NK-92 treated with Interleukin-12 subunit alpha and Interleukin-12 subunit beta, amount 100 ng/mL, for 24 hours (cell line): ENCODE measurements around the gene CCDC9B.
A peak's percentile ranks its signal among the peaks of the same experiment; 100 is the strongest.

Experiments
- DNase-seq: peaks from one replicate; lab custom pipeline; 2025; lab: John Stamatoyannopoulos, UW

The CCDC9B gene

GRCh38 chr15:40345225-40345866 lies 4.6 kb upstream of the CCDC9B start:
- DNase-seq: no peak

GRCh38 chr15:40344631-40345120 lies 3.9 kb upstream of the CCDC9B start:
- DNase-seq: peak; percentile 41

GRCh38 chr15:40344217-40344616 lies 3.5 kb upstream of the CCDC9B start:
- DNase-seq: no peak

DNA sequence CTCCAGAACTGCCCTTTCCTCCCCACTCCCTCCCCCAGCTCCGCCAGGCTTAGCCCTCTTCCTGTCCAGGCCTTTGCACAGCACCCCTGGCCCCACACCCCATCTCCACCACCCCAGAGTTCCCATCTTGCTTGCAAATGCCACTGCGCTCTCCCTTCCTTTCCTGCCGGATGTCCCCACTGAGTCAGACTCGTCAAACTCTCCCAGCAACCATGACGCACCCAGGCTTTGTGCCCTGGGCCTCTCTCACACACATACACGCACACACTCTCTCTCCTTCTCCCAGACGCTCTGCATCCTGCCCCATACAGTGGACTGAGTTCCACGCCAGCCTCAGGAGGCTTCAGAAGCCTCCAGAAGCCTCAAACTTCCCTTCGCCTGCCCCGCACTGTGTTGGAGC lies 2.8 kb upstream of the CCDC9B start:
- no peak for DNase-seq

DNA sequence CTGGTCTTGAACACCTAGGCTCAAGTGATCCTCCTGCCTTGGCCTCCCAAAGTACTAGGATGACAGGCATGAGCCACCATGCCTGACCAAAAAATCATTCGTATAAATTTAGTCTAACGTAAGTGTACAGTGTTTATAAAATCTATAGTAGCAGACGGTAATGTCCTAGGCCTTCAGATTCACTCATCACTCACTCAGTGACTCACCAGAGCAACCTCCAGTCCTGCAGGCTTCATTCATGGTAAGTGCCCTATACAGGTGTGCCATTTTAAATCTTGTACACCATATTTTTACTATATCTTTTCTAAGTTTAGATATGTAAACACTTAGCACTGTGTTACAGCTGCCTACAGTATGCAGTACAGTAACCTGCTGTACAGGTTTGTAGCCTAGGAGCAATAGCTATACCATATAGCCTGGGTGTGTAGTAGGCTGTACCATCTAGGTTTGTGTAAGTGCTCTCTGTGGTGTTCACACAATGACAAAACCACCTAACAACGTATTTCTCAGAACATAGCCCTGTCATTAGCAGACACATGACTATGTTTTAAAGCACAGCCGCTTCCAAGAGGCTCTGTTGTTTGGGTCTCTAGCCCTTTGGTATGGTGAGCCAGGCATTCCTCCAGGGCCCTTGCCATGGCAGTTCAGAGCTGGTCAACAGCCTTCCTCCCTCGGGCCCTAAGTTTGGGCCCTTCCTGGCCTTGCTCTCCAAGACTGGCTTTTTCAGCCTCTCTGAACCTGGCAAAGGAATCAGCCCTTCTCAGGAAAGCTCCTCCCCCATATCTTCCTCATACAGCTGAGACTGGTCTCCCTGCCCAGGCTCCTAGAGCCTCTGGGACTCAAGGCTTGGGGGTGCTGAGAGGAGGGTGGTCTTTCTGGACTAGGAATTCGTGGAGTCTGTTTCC lies 1.9 kb upstream of the CCDC9B start:
- DNase-seq: no peak

DNA sequence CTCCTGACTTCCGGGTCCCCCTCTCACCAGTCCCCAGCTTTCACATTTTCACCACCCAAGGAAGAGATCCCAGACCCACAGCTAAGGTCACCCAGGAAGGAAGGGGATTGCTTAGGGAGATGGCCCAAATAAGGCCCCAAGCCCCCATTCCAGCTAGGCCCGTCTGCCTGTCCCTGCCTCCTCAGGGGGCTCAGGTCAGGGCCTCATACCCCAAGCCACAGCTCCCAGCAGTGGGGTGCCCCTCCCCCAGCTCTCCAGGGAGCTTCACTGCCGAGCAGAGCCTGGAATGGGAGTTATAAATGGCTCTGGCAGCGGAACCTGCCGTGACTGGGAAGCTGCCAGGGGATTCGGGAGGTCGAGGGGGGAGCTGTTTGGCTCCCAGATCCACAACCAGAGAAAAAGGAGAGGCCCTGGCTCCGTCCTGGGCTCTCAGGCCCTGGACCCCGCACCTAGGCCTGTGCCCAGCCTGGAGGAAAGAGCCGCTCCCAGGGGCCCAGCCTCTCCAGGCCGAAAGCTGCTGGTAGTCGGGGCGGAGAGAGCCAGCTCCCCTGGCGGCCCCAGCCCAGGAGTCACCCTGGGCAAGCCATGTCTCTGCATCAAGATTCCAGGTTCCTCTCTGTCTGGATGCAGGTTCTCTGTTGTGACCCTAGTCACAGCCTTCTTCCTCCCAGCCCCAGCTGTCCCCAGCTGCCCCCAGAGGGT lies 550 bp downstream of the CCDC9B start:
- no peak for DNase-seq

GRCh38 chr15:40339621-40339945 lies 1.2 kb downstream of the CCDC9B start:
- DNase-seq: no peak

GRCh38 chr15:40338921-40339620 lies 1.7 kb downstream of the CCDC9B start:
- no peak for DNase-seq

GRCh38 chr15:40338041-40338657 lies 2.6 kb downstream of the CCDC9B start:
- peak; percentile 66 for DNase-seq

GRCh38 chr15:40337597-40337996 lies 3.1 kb downstream of the CCDC9B start:
- DNase-seq: no peak

GRCh38 chr15:40336744-40337122 lies 4.0 kb downstream of the CCDC9B start:
- no peak for DNase-seq

DNA sequence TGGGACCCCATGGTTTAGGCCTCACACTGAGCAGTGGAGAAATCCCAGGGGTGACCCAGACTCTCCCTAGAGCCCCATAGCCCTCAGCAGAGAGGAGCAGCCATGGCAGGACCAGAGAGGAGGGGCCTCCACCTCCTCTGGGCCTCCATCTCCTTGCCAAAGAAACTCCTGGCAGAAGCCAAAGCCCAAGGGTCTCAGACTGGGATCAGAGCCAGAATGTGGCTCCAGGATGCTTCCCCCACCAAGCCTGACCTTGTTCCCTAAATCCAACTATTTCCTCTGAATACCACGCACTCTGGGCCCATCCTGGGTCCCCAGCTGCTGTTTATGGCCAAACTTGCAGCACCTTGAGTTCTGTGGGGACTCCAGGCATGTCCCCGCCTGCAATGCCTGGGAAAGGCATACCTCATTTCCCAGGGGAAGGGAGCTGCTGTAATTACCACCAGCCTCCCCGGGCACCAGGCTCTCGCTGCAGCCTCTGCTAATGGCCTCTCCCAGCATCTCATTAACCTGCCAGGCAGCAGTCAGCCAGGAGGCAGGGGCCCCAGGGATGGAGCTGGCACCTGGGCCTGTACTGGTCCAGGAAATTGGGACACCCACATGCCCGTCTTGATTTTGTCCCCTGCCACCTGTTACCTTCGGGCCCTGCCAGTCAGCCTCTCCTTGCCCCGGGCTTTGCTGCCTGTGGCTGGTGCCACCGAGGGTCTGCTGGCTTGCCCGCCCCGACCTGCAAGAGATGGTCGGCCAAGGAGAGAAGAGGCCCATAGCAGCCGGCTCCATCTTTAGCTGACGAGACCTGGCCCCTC lies 4.6 kb downstream of the CCDC9B start:
- no peak for DNase-seq

GRCh38 chr15:40334941-40335795 lies 5.6 kb downstream of the CCDC9B start:
- DNase-seq: no peak

GRCh38 chr15:40334541-40334940 lies 6.2 kb downstream of the CCDC9B start:
- DNase-seq: no peak

DNA sequence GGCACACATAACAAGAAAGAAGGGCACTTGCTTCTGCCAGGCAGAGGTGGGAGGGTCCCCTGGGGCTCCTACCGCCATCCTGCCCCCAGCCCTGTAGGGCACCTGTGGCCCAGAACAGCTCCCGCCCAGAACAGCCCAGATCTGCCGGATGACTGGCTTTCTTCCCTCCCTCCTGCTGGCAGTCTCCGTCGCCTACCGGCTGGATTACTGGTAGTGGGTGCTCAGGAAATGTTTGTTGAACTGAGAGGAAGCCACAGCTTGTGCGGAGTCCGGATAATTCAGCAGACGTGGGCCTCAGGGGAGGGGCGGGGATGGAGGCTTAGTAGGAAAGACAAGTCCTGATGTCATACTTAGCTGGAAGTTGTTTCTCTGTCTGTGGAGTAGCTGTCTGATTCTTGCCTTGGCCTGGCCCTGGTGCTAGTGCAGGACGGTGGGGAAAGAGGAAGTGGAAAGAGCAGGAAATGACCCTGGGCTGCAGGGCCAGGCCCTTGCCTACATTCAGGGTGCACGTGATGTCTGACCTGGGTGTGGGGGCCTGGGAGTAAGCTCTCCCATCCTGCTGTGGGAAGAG lies 6.7 kb downstream of the CCDC9B start:
- no peak for DNase-seq

DNA sequence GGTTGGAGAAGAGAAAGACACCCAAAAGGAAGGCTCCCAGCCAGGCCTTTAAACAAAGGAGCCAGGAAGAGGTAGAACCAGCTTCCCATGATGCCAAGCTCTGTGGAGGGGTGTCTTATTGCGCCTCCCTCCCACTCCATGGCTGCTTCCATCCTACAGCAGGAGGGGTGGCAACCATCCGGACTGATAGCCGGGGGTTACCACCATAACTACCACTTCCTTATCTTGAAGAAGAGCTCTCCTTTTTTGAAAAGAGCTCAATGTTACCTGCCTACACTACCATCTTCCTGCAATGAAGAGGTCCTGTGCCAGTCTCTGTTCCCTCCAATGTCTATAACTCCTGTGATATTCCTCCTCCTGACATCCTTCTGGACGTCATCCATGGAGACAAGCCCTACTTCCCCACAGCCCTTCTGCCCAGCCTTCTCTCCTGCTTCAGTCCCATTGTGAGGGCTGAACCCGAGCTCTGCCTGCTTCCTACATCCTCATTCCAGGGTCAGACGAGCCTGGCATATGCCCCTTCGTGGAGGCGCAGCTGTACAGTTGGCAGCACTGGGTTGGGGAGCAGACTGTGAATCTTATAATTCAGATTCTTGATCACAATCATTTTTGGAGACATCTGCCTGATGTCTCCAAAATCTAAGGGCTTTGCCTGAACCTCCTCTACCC lies 8.5 kb downstream of the CCDC9B start:
- no peak for DNase-seq

GRCh38 chr15:40331637-40332036 lies 9.1 kb downstream of the CCDC9B start:
- DNase-seq: no peak

GRCh38 chr15:40331026-40331425 lies 9.7 kb downstream of the CCDC9B start:
- no peak for DNase-seq

GRCh38 chr15:40330368-40330836 lies 10.3 kb downstream of the CCDC9B start:
- no peak for DNase-seq
